PFSK-1 (cell line): ENCODE results near the gene NXPE4.

Source experiments
- POLR2AphosphoS5 ChIP-seq: IDR thresholded peaks from 2 replicates; pipeline ENCODE4 v1.6.1; 2012; ENCODE audit warnings: low read depth, mild to moderate bottlenecking, control low read depth, low read length, moderate library complexity
- TAF1 ChIP-seq: IDR thresholded peaks from 2 replicates; pipeline ENCODE4 v1.6.1; 2012; ENCODE audit warnings: low read length, control low read depth, borderline replicate concordance; ENCODE audit not compliant: insufficient read depth

DNA sequence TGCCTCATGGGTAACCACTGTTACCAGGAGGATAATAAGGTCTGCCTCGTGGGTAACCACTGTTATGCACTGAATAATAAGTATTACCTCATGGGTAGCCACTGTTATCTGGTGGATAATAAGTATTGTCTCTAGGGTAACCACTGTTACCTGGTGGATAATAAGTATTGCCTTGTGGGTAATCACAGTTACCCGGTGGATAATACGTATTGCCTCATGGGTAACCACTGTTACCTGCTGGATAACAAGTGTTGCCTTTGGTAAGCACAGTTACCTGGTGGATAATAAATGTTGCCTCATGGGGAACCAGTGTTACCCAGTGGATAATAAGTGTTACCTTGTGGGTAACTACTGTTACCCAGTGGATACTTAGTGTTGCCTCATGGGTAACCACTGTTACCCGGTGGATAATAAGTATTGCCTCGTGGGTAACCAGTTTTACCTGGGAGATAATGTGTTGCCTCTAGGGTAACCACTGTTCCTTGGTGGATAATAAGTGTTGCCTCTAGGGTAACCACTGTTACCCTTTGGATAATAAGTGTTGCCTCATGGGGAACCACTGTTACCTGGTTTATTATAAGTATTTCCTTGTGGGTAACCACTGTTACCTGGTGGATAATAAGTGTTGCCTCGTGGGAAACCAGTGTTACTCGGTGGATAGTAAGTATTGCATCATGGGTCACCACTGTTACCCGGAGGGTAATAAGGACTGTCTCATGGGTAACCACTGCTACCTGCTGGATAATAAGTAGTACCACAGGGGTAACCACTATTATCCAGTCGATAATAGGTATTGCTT is 10.6 kb upstream of the NXPE4 start:
- TF ChIP-seq POLR2AphosphoS5 (no peak), TAF1 (no peak)
